ENCODE measurements around the gene NCR1.
"Not testable (repeated sequence)": the region's sequence is repeated elsewhere in the genome, so short reads cannot be mapped to it uniquely, and the experiment has no call there.

The NCR1 gene

GRCh38 chr19:54905803-54906511 is at the start of gene NCR1:
TSS of gene NCR1 (plus strand) at chr19:54906148. CDS start at chr19:54906188, 40 bp downstream.
- no peaks in the 10 kb centered on the region for H3K4me1 ChIP-seq (ENCODE audit: insufficient read depth, low read length)
- H3K36me3 ChIP-seq (ENCODE audit: insufficient read depth, low read length), result no peaks in the 10 kb centered on the region
- no peak within 1 kb of the TSS for H3K4me3 ChIP-seq (ENCODE audit: low read depth in 1 of 2, low read length in 2 of 2)
- no peak within 1 kb of the TSS for H3K27ac ChIP-seq (ENCODE audit: low read depth, low read length)
- H3K9me3 ChIP-seq (ENCODE audit: low read length), result no peaks in the 10 kb centered on the region
- no peak within 1 kb of the TSS for H3K9ac ChIP-seq (ENCODE audit: low read length)
- H3K27me3 ChIP-seq (ENCODE audit: control insufficient read depth in 1 of 2, insufficient read depth in 2 of 2, low read length in 2 of 2), result no peaks in the 10 kb centered on the region

DNA sequence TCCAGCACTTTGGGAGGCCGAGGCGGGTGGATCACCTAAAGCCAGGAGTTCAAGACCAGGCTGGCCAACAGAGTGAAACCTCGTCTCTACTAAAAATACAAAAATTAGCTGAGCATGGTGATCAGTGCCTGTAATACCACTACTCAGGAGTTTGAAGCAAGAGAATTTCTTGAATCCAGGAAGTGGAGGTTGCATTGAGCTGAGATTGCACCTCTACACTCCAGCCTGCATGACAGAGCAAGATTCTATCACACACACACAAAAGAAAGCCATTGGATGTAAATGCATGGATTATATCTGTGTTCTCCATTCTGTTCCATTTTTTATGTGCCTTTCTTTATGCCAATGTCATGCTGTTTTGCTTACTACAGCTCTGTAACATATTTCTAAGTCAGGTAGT is 47.5 kb upstream of the NCR1 start:
- not testable (repeated sequence) for H3K27me3 ChIP-seq (ENCODE audit: control insufficient read depth in 1 of 2, insufficient read depth in 2 of 2, low read length in 2 of 2); H3K27ac ChIP-seq (ENCODE audit: low read depth, low read length); H3K4me3 ChIP-seq (ENCODE audit: low read depth in 1 of 2, low read length in 2 of 2); H3K36me3 ChIP-seq (ENCODE audit: insufficient read depth, low read length); H3K4me1 ChIP-seq (ENCODE audit: insufficient read depth, low read length); H3K9me3 ChIP-seq (ENCODE audit: low read length); H3K9ac ChIP-seq (ENCODE audit: low read length)

GRCh38 chr19:54859421-54859820 is 46.5 kb upstream of the NCR1 start:
- H3K9me3 ChIP-seq (ENCODE audit: low read length); H3K4me3 ChIP-seq (ENCODE audit: low read depth in 1 of 2, low read length in 2 of 2); H3K27ac ChIP-seq (ENCODE audit: low read depth, low read length); H3K4me1 ChIP-seq (ENCODE audit: insufficient read depth, low read length); H3K9ac ChIP-seq (ENCODE audit: low read length); H3K27me3 ChIP-seq (ENCODE audit: control insufficient read depth in 1 of 2, insufficient read depth in 2 of 2, low read length in 2 of 2); H3K36me3 ChIP-seq (ENCODE audit: insufficient read depth, low read length): not testable (repeated sequence)

GRCh38 chr19:54863459-54863858 is 42.5 kb upstream of the NCR1 start:
- H3K27me3 ChIP-seq (ENCODE audit: control insufficient read depth in 1 of 2, insufficient read depth in 2 of 2, low read length in 2 of 2); H3K4me1 ChIP-seq (ENCODE audit: insufficient read depth, low read length); H3K9ac ChIP-seq (ENCODE audit: low read length); H3K27ac ChIP-seq (ENCODE audit: low read depth, low read length); H3K36me3 ChIP-seq (ENCODE audit: insufficient read depth, low read length); H3K9me3 ChIP-seq (ENCODE audit: low read length); H3K4me3 ChIP-seq (ENCODE audit: low read depth in 1 of 2, low read length in 2 of 2): not testable (repeated sequence)

DNA sequence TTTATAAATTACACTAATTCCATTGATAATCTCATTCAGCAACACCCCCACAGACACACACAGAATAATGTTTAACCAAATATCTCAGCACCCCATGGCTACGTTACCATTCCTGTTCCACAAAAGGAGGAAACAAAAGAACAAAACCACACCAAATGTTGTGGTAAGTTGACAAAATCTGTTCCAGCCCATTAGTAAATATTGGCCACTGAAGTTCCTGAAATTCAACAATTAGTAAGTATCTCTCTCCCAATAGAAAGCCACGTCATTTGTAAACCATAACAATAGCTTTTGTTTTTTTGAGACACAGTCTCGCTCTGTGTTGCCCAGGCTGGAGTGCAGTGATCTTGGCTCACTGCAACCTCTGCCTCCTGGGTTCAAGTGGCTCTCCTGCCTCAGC is 34.3 kb upstream of the NCR1 start:
- Histone ChIP-seq H3K9me3 (ENCODE audit: low read length) (no peaks in the 10 kb centered on the region), H3K36me3 (ENCODE audit: insufficient read depth, low read length) (no peaks in the 10 kb centered on the region), H3K4me1 (ENCODE audit: insufficient read depth, low read length) (no peaks in the 10 kb centered on the region), H3K9ac (ENCODE audit: low read length) (no peak overlapping the region), H3K27ac (ENCODE audit: low read depth, low read length) (no peak overlapping the region), H3K4me3 (ENCODE audit: low read depth in 1 of 2, low read length in 2 of 2) (no peak overlapping the region), H3K27me3 (ENCODE audit: control insufficient read depth in 1 of 2, insufficient read depth in 2 of 2, low read length in 2 of 2) (no peaks in the 10 kb centered on the region)

GRCh38 chr19:54873990-54874389 is 32.0 kb upstream of the NCR1 start, which contains the start of gene FCAR:
TSS of gene FCAR (plus strand) at chr19:54874235. CDS start at chr19:54874290, 55 bp downstream.
- Histone ChIP-seq H3K4me1 (ENCODE audit: insufficient read depth, low read length) (no peaks in the 10 kb centered on the region), H3K4me3 (ENCODE audit: low read depth in 1 of 2, low read length in 2 of 2) (no peak within 1 kb of the TSS), H3K9me3 (ENCODE audit: low read length) (no peaks in the 10 kb centered on the region), H3K36me3 (ENCODE audit: insufficient read depth, low read length) (no peaks in the 10 kb centered on the region), H3K27me3 (ENCODE audit: control insufficient read depth in 1 of 2, insufficient read depth in 2 of 2, low read length in 2 of 2) (no peaks in the 10 kb centered on the region), H3K27ac (ENCODE audit: low read depth, low read length) (no peak within 1 kb of the TSS), H3K9ac (ENCODE audit: low read length) (no peak within 1 kb of the TSS)

DNA sequence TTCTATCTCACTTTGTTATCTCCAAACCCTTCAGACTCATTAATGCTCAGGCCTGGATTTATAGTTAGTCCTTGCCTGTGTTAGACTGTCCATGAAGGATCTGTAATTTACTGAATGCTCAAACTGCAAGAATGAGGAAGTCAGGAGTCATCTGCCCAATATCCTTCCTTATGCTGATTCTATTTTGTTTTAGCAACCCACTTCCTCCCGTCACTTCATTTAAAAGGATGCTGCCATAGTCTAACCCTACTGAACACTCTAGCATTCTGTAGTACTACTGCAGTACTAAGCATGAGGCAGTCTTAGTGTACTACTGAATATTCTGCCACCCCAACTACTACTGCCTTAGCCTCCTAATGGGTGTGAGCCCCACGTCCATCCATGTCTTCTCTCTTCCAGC is 30.4 kb upstream of the NCR1 start:
- Histone ChIP-seq H3K9me3 (ENCODE audit: low read length) (no peaks in the 10 kb centered on the region), H3K27ac (ENCODE audit: low read depth, low read length) (no peak overlapping the region), H3K4me3 (ENCODE audit: low read depth in 1 of 2, low read length in 2 of 2) (no peak overlapping the region)

DNA sequence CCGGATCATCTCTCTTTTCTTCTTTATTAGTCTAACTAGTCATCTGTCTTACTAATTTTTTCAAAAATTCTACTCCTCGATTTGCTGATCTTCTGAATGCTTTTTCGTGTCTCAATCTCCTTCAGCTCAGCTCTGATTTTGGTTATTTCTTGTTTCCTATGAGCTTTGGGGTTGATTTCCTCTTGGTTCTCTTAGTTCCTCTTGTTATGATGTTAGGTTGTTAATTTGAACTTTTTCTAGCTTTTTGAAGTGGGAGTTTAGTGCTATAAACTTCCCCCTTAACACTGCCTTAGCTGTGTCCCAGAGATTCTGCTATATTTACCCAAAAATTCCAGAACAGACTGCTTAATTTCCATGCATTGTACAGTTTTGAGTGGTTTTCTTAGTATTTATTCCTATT is 28.5 kb upstream of the NCR1 start:
- Histone ChIP-seq H3K36me3 (ENCODE audit: insufficient read depth, low read length) (no peaks in the 10 kb centered on the region), H3K4me1 (ENCODE audit: insufficient read depth, low read length) (no peaks in the 10 kb centered on the region), H3K27ac (ENCODE audit: low read depth, low read length) (no peak overlapping the region), H3K4me3 (ENCODE audit: low read depth in 1 of 2, low read length in 2 of 2) (no peak overlapping the region), H3K9ac (ENCODE audit: low read length) (no peak overlapping the region), H3K27me3 (ENCODE audit: control insufficient read depth in 1 of 2, insufficient read depth in 2 of 2, low read length in 2 of 2) (peaks cover 0 to 5% of the 10 kb centered on the region in 2 donors), H3K9me3 (ENCODE audit: low read length) (no peaks in the 10 kb centered on the region)

More for the DNA sequence above, 30.4 kb upstream of the NCR1 start:
- Histone ChIP-seq H3K27me3 (ENCODE audit: control insufficient read depth in 1 of 2, insufficient read depth in 2 of 2, low read length in 2 of 2) (no peaks in the 10 kb centered on the region), H3K36me3 (ENCODE audit: insufficient read depth, low read length) (no peaks in the 10 kb centered on the region), H3K4me1 (ENCODE audit: insufficient read depth, low read length) (no peaks in the 10 kb centered on the region), H3K9ac (ENCODE audit: low read length) (no peak overlapping the region)

DNA sequence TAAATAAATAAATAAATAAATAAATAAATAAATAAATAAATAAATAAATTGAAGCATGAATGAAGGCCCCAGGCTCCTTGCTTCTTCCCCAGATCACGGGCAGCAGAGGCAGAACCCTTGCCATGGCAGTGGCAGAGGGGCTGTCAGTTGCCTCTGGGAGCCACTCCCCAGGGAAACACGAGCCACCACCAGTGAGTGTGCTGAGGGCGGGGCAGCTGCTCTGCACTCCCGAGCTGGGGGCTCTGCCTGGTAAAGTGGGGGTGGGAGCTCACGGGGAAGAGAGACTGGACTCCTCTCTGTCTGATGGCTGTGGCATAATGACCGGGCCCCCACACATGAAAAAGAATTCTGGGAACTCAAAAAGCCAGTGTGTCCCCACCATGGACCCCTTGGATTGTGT is 24.1 kb upstream of the NCR1 start:
- Histone ChIP-seq H3K27ac (ENCODE audit: low read depth, low read length) (no peak overlapping the region), H3K4me1 (ENCODE audit: insufficient read depth, low read length) (no peaks in the 10 kb centered on the region), H3K9me3 (ENCODE audit: low read length) (no peaks in the 10 kb centered on the region), H3K9ac (ENCODE audit: low read length) (no peak overlapping the region), H3K36me3 (ENCODE audit: insufficient read depth, low read length) (no peaks in the 10 kb centered on the region), H3K4me3 (ENCODE audit: low read depth in 1 of 2, low read length in 2 of 2) (no peak overlapping the region), H3K27me3 (ENCODE audit: control insufficient read depth in 1 of 2, insufficient read depth in 2 of 2, low read length in 2 of 2) (peaks cover 0 to 5% of the 10 kb centered on the region in 2 donors)

DNA sequence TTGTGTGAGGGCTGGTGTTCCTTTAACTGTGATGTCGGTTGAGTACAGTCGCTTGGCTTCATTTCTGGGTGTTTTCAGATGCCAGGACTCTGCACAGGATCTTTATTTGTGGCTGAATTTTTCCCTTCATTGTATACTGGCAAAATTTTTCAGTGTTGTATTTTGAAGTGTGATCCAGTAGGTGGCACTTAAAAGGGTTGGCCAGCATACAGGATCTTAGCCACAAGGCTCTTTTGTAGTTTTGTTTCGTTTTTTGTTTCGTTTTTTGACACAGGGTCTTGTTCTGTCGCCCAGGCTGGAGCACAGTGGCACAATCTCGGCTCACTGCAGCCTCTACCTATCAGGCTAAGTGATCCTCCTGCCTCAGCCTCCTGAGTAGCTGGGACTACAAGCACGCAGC is 23.2 kb upstream of the NCR1 start:
- Histone ChIP-seq H3K4me1 (ENCODE audit: insufficient read depth, low read length) (no peaks in the 10 kb centered on the region), H3K36me3 (ENCODE audit: insufficient read depth, low read length) (no peaks in the 10 kb centered on the region), H3K9me3 (ENCODE audit: low read length) (no peaks in the 10 kb centered on the region), H3K9ac (ENCODE audit: low read length) (no peak overlapping the region), H3K4me3 (ENCODE audit: low read depth in 1 of 2, low read length in 2 of 2) (no peak overlapping the region), H3K27me3 (ENCODE audit: control insufficient read depth in 1 of 2, insufficient read depth in 2 of 2, low read length in 2 of 2) (peaks cover 0 to 5% of the 10 kb centered on the region in 2 donors), H3K27ac (ENCODE audit: low read depth, low read length) (no peak overlapping the region)

- peaks cover 0 to 5% of the 10 kb centered on the region in 2 donors for H3K27me3 ChIP-seq (ENCODE audit: control insufficient read depth in 1 of 2, insufficient read depth in 2 of 2, low read length in 2 of 2)
- H3K9me3 ChIP-seq (ENCODE audit: low read length), result no peaks in the 10 kb centered on the region
- H3K4me1 ChIP-seq (ENCODE audit: insufficient read depth, low read length), result no peaks in the 10 kb centered on the region
- no peaks in the 10 kb centered on the region for H3K36me3 ChIP-seq (ENCODE audit: insufficient read depth, low read length)
- no peak overlapping the region for H3K9ac ChIP-seq (ENCODE audit: low read length)
- no peak overlapping the region for H3K27ac ChIP-seq (ENCODE audit: low read depth, low read length)
- H3K4me3 ChIP-seq (ENCODE audit: low read depth in 1 of 2, low read length in 2 of 2), result no peak overlapping the region
These were observed 22.7 kb upstream of the NCR1 start for GRCh38 chr19:54883228-54883627.

GRCh38 chr19:54888239-54888638 is 17.7 kb upstream of the NCR1 start:
- no peak overlapping the region for H3K4me3 ChIP-seq (ENCODE audit: low read depth in 1 of 2, low read length in 2 of 2)
- no peak overlapping the region for H3K9ac ChIP-seq (ENCODE audit: low read length)
- no peak overlapping the region for H3K27ac ChIP-seq (ENCODE audit: low read depth, low read length)
- H3K36me3 ChIP-seq (ENCODE audit: insufficient read depth, low read length), result no peaks in the 10 kb centered on the region
- no peaks in the 10 kb centered on the region for H3K4me1 ChIP-seq (ENCODE audit: insufficient read depth, low read length)
- no peaks in the 10 kb centered on the region for H3K27me3 ChIP-seq (ENCODE audit: control insufficient read depth in 1 of 2, insufficient read depth in 2 of 2, low read length in 2 of 2)
- H3K9me3 ChIP-seq (ENCODE audit: low read length), result no peaks in the 10 kb centered on the region
